GM10266 (cell line): ENCODE data around the gene AKIP1.
"Not testable (repeated sequence)": the region's sequence is repeated elsewhere in the genome, so short reads cannot be mapped to it uniquely, and the experiment has no call there.

ENCODE experiments used
- DNase-seq: peaks from one replicate; pipeline ENCODE4 v3.0.0; 2012; ENCODE audit errors: extremely low spot score
- CTCF ChIP-seq: IDR thresholded peaks from 2 replicates; pipeline ENCODE4 v1.5.1; 2012; ENCODE audit warnings: mild to moderate bottlenecking, low read depth; ENCODE audit not compliant: control insufficient read depth, insufficient read depth; ENCODE audit errors: missing control alignments

AKIP1 gene

GRCh38 chr11:8871962-8872361 lies 39.0 kb upstream of the AKIP1 start:
- no peak for TF ChIP-seq CTCF
- DNase-seq: no peak

- no peak for TF ChIP-seq CTCF
- DNase-seq: no peak
These were observed 37.1 kb upstream of the AKIP1 start for GRCh38 chr11:8873741-8874405.

- no peak for DNase-seq
- TF ChIP-seq CTCF: no peak
These were observed 32.2 kb upstream of the AKIP1 start for GRCh38 chr11:8878771-8879170.

- DNase-seq: not testable (repeated sequence)
These were observed 29.4 kb upstream of the AKIP1 start for GRCh38 chr11:8881585-8881984.

GRCh38 chr11:8886322-8886721 lies 24.7 kb upstream of the AKIP1 start:
- no peak for DNase-seq
- TF ChIP-seq CTCF: no peak

- not testable (repeated sequence) for DNase-seq
These were observed 19.8 kb upstream of the AKIP1 start for GRCh38 chr11:8891185-8891584.

- TF ChIP-seq CTCF: no peak
- no peak for DNase-seq
These were observed 11.8 kb upstream of the AKIP1 start for GRCh38 chr11:8899119-8899753.

GRCh38 chr11:8905528-8906165 lies 5.3 kb upstream of the AKIP1 start:
- no peak for DNase-seq
- no peak for TF ChIP-seq CTCF
